Measurements from ENCODE around the gene MCC. TPM values are rescaled to one million over a fixed set of nuclear protein-coding genes. Genes with fewer than 3 reads are reported as not detected.

MCC gene
- total RNA-seq, 1 experiment from 2014 or later: 0.41 TPM

- Histone ChIP-seq H3K27ac (ENCODE audit: low read length) (no peak overlapping the region), H3K4me3 (ENCODE audit: low read depth in 2 of 2, low read length in 2 of 2) (no peak overlapping the region), H3K36me3 (ENCODE audit: control insufficient read depth, insufficient read depth, low read length) (no peaks in the 10 kb centered on the region), H3K27me3 (ENCODE audit: control insufficient read depth, insufficient read depth, low read length) (peaks cover 2% of the 10 kb centered on the region; the same call in 1 of the 2 replicates), H3K4me1 (ENCODE audit: control insufficient read depth, insufficient read depth, low read length) (no peaks in the 10 kb centered on the region), H3K9me3 (ENCODE audit: control insufficient read depth, insufficient read depth, low read depth, low read length) (no peaks in the 10 kb centered on the region)
- ChIA-PET POLR2A (no interaction called here), CTCF (no interaction called here)
- DNase-seq (ENCODE audit: low read depth, low spot score) (no peak), ATAC-seq (no peak)
- intact Hi-C loops (cut with micrococcal nuclease; ENCODE audit: unreplicated experiment) (no loop called here), in situ Hi-C loops (cut with HindIII; ENCODE audit: low pct_unique_long_range_greater_than_20kb, low sequenced_read_pairs) (no loop called here)
- no TSS peak for BruUV-seq (replicated peaks)
- TF ChIP-seq TCF7L2 (IDR thresholded peaks at IDR 0.05; ENCODE audit: low read depth, low read length) (no peak), POLR2AphosphoS5 (IDR thresholded peaks at IDR 0.05; ENCODE audit: low read depth, low read length) (no peak), SIN3A (IDR thresholded peaks at IDR 0.05; ENCODE audit: borderline replicate concordance, insufficient read depth, low read depth, low read length) (no peak)
- TF ChIP-seq, protein P1, sequence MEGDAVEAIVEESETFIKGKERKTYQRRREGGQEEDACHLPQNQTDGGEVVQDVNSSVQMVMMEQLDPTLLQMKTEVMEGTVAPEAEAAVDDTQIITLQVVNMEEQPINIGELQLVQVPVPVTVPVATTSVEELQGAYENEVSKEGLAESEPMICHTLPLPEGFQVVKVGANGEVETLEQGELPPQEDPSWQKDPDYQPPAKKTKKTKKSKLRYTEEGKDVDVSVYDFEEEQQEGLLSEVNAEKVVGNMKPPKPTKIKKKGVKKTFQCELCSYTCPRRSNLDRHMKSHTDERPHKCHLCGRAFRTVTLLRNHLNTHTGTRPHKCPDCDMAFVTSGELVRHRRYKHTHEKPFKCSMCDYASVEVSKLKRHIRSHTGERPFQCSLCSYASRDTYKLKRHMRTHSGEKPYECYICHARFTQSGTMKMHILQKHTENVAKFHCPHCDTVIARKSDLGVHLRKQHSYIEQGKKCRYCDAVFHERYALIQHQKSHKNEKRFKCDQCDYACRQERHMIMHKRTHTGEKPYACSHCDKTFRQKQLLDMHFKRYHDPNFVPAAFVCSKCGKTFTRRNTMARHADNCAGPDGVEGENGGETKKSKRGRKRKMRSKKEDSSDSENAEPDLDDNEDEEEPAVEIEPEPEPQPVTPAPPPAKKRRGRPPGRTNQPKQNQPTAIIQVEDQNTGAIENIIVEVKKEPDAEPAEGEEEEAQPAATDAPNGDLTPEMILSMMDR (IDR thresholded peaks at IDR 0.05): no peak
These were observed 60.2 kb downstream of the MCC start for GRCh38 chr5:113427871-113428574.

- Histone ChIP-seq H3K4me1 (ENCODE audit: control insufficient read depth, insufficient read depth, low read length) (no peaks in the 10 kb centered on the region), H3K4me3 (ENCODE audit: low read depth in 2 of 2, low read length in 2 of 2) (no peak overlapping the region), H3K27ac (ENCODE audit: low read length) (no peak overlapping the region), H3K27me3 (ENCODE audit: control insufficient read depth, insufficient read depth, low read length) (peaks cover 4% of the 10 kb centered on the region), H3K36me3 (ENCODE audit: control insufficient read depth, insufficient read depth, low read length) (no peaks in the 10 kb centered on the region), H3K9me3 (ENCODE audit: control insufficient read depth, insufficient read depth, low read depth, low read length) (no peaks in the 10 kb centered on the region)
- intact Hi-C loops (cut with micrococcal nuclease; ENCODE audit: unreplicated experiment): no loop called here
- in situ Hi-C loops (cut with HindIII; ENCODE audit: low pct_unique_long_range_greater_than_20kb, low sequenced_read_pairs): no loop called here
- CTCF ChIA-PET: no interaction called here
- BruUV-seq (replicated peaks): no TSS peak
- no peak for ATAC-seq
- DNase-seq (ENCODE audit: low read depth, low spot score): no peak
- POLR2A ChIA-PET: no interaction called here
- TF ChIP-seq POLR2AphosphoS5 (IDR thresholded peaks at IDR 0.05; ENCODE audit: low read depth, low read length): no peak
- TF ChIP-seq, protein P1 (IDR thresholded peaks at IDR 0.05): no peak
- no peak for TF ChIP-seq SIN3A (IDR thresholded peaks at IDR 0.05; ENCODE audit: borderline replicate concordance, insufficient read depth, low read depth, low read length)
- no peak for TF ChIP-seq TCF7L2 (IDR thresholded peaks at IDR 0.05; ENCODE audit: low read depth, low read length)
These were observed 62.3 kb downstream of the MCC start for GRCh38 chr5:113425909-113426308.

- BruUV-seq (replicated peaks): no TSS peak
- Histone ChIP-seq H3K4me1 (ENCODE audit: control insufficient read depth, insufficient read depth, low read length) (no peaks in the 10 kb centered on the region), H3K4me3 (ENCODE audit: low read depth in 2 of 2, low read length in 2 of 2) (no peak overlapping the region), H3K27me3 (ENCODE audit: control insufficient read depth, insufficient read depth, low read length) (peaks cover 2% of the 10 kb centered on the region), H3K36me3 (ENCODE audit: control insufficient read depth, insufficient read depth, low read length) (no peaks in the 10 kb centered on the region), H3K27ac (ENCODE audit: low read length) (no peak overlapping the region), H3K9me3 (ENCODE audit: control insufficient read depth, insufficient read depth, low read depth, low read length) (no peaks in the 10 kb centered on the region)
- TF ChIP-seq, protein P2, sequence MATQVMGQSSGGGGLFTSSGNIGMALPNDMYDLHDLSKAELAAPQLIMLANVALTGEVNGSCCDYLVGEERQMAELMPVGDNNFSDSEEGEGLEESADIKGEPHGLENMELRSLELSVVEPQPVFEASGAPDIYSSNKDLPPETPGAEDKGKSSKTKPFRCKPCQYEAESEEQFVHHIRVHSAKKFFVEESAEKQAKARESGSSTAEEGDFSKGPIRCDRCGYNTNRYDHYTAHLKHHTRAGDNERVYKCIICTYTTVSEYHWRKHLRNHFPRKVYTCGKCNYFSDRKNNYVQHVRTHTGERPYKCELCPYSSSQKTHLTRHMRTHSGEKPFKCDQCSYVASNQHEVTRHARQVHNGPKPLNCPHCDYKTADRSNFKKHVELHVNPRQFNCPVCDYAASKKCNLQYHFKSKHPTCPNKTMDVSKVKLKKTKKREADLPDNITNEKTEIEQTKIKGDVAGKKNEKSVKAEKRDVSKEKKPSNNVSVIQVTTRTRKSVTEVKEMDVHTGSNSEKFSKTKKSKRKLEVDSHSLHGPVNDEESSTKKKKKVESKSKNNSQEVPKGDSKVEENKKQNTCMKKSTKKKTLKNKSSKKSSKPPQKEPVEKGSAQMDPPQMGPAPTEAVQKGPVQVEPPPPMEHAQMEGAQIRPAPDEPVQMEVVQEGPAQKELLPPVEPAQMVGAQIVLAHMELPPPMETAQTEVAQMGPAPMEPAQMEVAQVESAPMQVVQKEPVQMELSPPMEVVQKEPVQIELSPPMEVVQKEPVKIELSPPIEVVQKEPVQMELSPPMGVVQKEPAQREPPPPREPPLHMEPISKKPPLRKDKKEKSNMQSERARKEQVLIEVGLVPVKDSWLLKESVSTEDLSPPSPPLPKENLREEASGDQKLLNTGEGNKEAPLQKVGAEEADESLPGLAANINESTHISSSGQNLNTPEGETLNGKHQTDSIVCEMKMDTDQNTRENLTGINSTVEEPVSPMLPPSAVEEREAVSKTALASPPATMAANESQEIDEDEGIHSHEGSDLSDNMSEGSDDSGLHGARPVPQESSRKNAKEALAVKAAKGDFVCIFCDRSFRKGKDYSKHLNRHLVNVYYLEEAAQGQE (IDR thresholded peaks at IDR 0.05; ENCODE audit: insufficient read depth in 1 of 2, low read depth in 2 of 2, low read length in 1 of 2): no peak
- no peak for TF ChIP-seq SIN3A (IDR thresholded peaks at IDR 0.05; ENCODE audit: borderline replicate concordance, insufficient read depth, low read depth, low read length)
- no peak for TF ChIP-seq TCF7L2 (IDR thresholded peaks at IDR 0.05; ENCODE audit: low read depth, low read length)
- TF ChIP-seq POLR2AphosphoS5 (IDR thresholded peaks at IDR 0.05; ENCODE audit: low read depth, low read length): no peak
- TF ChIP-seq, protein P1 (IDR thresholded peaks at IDR 0.05): no peak
- no peak for ATAC-seq
- in situ Hi-C loops (cut with HindIII; ENCODE audit: low pct_unique_long_range_greater_than_20kb, low sequenced_read_pairs): no loop called here
- ChIA-PET CTCF (no interaction called here), POLR2A (no interaction called here)
- intact Hi-C loops (cut with micrococcal nuclease; ENCODE audit: unreplicated experiment): no loop called here
- no peak for DNase-seq (ENCODE audit: low read depth, low spot score)
These were observed 66.6 kb downstream of the MCC start for GRCh38 chr5:113421693-113422092.

Measured in Panc1 (cell line).